ENCODE data around the gene PCDHGC4.

PCDHGC4 gene

GRCh38 chr5:141512911-141513626, 28.2 kb downstream of the PCDHGC4 start:
- DNase-seq, result peak; percentile 52

- DNase-seq, result peak; percentile 79
Observed at GRCh38 chr5:141513627-141514329, 28.9 kb downstream of the PCDHGC4 start.

- no peak for DNase-seq
Observed at GRCh38 chr5:141514330-141515133, 29.7 kb downstream of the PCDHGC4 start.

GRCh38 chr5:141515141-141515540, 30.3 kb downstream of the PCDHGC4 start:
- no peak for DNase-seq

- no peak for DNase-seq
Observed at GRCh38 chr5:141515946-141516671, 31.3 kb downstream of the PCDHGC4 start.

- no peak for DNase-seq
Observed at GRCh38 chr5:141516672-141517025, 31.8 kb downstream of the PCDHGC4 start.

GRCh38 chr5:141517312-141517711, 32.5 kb downstream of the PCDHGC4 start:
- DNase-seq, result peak; percentile 31

GRCh38 chr5:141517880-141518617, 33.2 kb downstream of the PCDHGC4 start:
- no peak for DNase-seq

- no peak for DNase-seq
Observed at GRCh38 chr5:141518618-141519015, 33.8 kb downstream of the PCDHGC4 start.

GRCh38 chr5:141519605-141520565, 35.1 kb downstream of the PCDHGC4 start:
- peak; percentile 74 for DNase-seq

- DNase-seq, result peak; percentile 92
Observed at GRCh38 chr5:141521244-141521781, 36.5 kb downstream of the PCDHGC4 start.

- no peak for DNase-seq
Observed at GRCh38 chr5:141522301-141522700, 37.5 kb downstream of the PCDHGC4 start.

- DNase-seq, result no peak
Observed at GRCh38 chr5:141523991-141524390, 39.2 kb downstream of the PCDHGC4 start.

GRCh38 chr5:141524604-141525597, 40.1 kb downstream of the PCDHGC4 start:
- peak; percentile 88 for DNase-seq

GRCh38 chr5:141525653-141526052, 40.8 kb downstream of the PCDHGC4 start:
- no peak for DNase-seq

- DNase-seq, result no peak
Observed at GRCh38 chr5:141527426-141527825, 42.6 kb downstream of the PCDHGC4 start.

- DNase-seq, result no peak
Observed at GRCh38 chr5:141528291-141528984, 43.6 kb downstream of the PCDHGC4 start.

GRCh38 chr5:141529002-141529401, 44.2 kb downstream of the PCDHGC4 start:
- no peak for DNase-seq

GRCh38 chr5:141529873-141530272, 45.0 kb downstream of the PCDHGC4 start:
- DNase-seq, result no peak
